ENCODE measurements around the gene GABRG2.

- TF ChIP-seq, protein P1, sequence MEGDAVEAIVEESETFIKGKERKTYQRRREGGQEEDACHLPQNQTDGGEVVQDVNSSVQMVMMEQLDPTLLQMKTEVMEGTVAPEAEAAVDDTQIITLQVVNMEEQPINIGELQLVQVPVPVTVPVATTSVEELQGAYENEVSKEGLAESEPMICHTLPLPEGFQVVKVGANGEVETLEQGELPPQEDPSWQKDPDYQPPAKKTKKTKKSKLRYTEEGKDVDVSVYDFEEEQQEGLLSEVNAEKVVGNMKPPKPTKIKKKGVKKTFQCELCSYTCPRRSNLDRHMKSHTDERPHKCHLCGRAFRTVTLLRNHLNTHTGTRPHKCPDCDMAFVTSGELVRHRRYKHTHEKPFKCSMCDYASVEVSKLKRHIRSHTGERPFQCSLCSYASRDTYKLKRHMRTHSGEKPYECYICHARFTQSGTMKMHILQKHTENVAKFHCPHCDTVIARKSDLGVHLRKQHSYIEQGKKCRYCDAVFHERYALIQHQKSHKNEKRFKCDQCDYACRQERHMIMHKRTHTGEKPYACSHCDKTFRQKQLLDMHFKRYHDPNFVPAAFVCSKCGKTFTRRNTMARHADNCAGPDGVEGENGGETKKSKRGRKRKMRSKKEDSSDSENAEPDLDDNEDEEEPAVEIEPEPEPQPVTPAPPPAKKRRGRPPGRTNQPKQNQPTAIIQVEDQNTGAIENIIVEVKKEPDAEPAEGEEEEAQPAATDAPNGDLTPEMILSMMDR (IDR thresholded peaks at IDR 0.05): no peak
- TF ChIP-seq POLR2A (IDR thresholded peaks at IDR 0.05): no peak
Observed at GRCh38 chr5:162037431-162037830, 30.1 kb upstream of the GABRG2 start.
